KMS-11 (cell line): ENCODE results near the gene SLC48A1.
"Not testable (repeated sequence)": the region's sequence is repeated elsewhere in the genome, so short reads cannot be mapped to it uniquely, and the experiment has no call there.

Experiments used
- H2AFZ ChIP-seq: fragments of 200-600 bp; sonication (generic); 2 replicates; pipeline ENCODE4 v1.6.1; 2016; ENCODE audit warnings: antibody characterized with exemption, mixed run types, low read depth
- H3K27ac ChIP-seq: fragments of 200-600 bp; sonication (generic); 2 replicates; pipeline ENCODE4 v1.6.1; 2016; ENCODE audit warnings: mild to moderate bottlenecking, mixed run types
- H3K27me3 ChIP-seq: fragments of 200-600 bp; sonication (generic); 2 replicates; pipeline ENCODE4 v1.6.1; 2017; ENCODE audit warnings: mild to moderate bottlenecking, low read depth, mixed run types, moderate library complexity; ENCODE audit not compliant: insufficient read depth
- H3K36me3 ChIP-seq: fragments of 200-600 bp; sonication (generic); 2 replicates; pipeline ENCODE4 v1.6.1; 2017; ENCODE audit warnings: mild to moderate bottlenecking, mixed run types; ENCODE audit not compliant: insufficient read depth
- H3K4me1 ChIP-seq: fragments of 200-600 bp; sonication (generic); 2 replicates; pipeline ENCODE4 v1.6.1; 2016; ENCODE audit warnings: mild to moderate bottlenecking, low read depth, mixed run types; ENCODE audit not compliant: poor library complexity, severe bottlenecking
- H3K4me2 ChIP-seq: fragments of 200-600 bp; sonication (generic); 2 replicates; pipeline ENCODE4 v1.7.0; 2016; ENCODE audit warnings: mild to moderate bottlenecking, mixed run types
- H3K4me3 ChIP-seq: fragments of 200-600 bp; sonication (generic); IDR thresholded peaks from 2 replicates; pipeline ENCODE4 v1.6.1; 2017; ENCODE audit warnings: low read depth, low read length, mixed read lengths; ENCODE audit not compliant: insufficient read depth
- H3K79me2 ChIP-seq: fragments of 200-600 bp; sonication (generic); 2 replicates; pipeline ENCODE4 v1.6.1; 2016; ENCODE audit warnings: low read depth, mixed run types; ENCODE audit not compliant: insufficient read depth
- H3K9ac ChIP-seq: fragments of 200-600 bp; sonication (generic); 2 replicates; pipeline ENCODE4 v1.6.1; 2016; ENCODE audit warnings: mild to moderate bottlenecking, mixed run types
- H4K20me1 ChIP-seq: fragments of 200-600 bp; sonication (generic); 2 replicates; pipeline ENCODE4 v1.6.1; 2016; ENCODE audit warnings: mild to moderate bottlenecking, mixed run types; ENCODE audit not compliant: insufficient read depth
- CTCF ChIP-seq: fragments of 200-600 bp; sonication (generic); conservative IDR thresholded peaks from 2 replicates; pipeline ENCODE4 v1.6.1; 2017; ENCODE audit warnings: low read depth, mild to moderate bottlenecking, antibody characterized with exemption, low read length, moderate library complexity, mixed read lengths

SLC48A1 gene

GRCh38 chr12:47808050-47808449, 35.0 kb downstream of the SLC48A1 start:
- H3K36me3 ChIP-seq: no peaks in the 10 kb centered on the region; the same call in 1 of the 2 replicates
- H3K4me2 ChIP-seq: peak overlapping the region; percentile 95
- no peaks in the 10 kb centered on the region for H4K20me1 ChIP-seq
- peak overlapping the region; percentile 88 for H3K27ac ChIP-seq
- H3K9ac ChIP-seq: peak overlapping the region; percentile 54; the same call in 1 of the 2 replicates
- no peak for TF ChIP-seq CTCF
- no peak overlapping the region for H2AFZ ChIP-seq
- no peaks in the 10 kb centered on the region for H3K27me3 ChIP-seq
- H3K4me3 ChIP-seq: peak overlapping the region; percentile 4
- peaks cover 97% of the 10 kb centered on the region for H3K79me2 ChIP-seq
- peaks cover 92% of the 10 kb centered on the region for H3K4me1 ChIP-seq

- 0 out of 2 replicates have a peak, but pooled peaks have one; percentile 43 for TF ChIP-seq CTCF
- no peak overlapping the region for H2AFZ ChIP-seq
- H3K36me3 ChIP-seq: no peaks in the 10 kb centered on the region; the same call in 1 of the 2 replicates
- H4K20me1 ChIP-seq: no peaks in the 10 kb centered on the region
- no peaks in the 10 kb centered on the region for H3K27me3 ChIP-seq
- peaks cover 90% of the 10 kb centered on the region for H3K79me2 ChIP-seq
- H3K27ac ChIP-seq: peak overlapping the region; percentile 88
- peak overlapping the region; percentile 54; the same call in 1 of the 2 replicates for H3K9ac ChIP-seq
- peak overlapping the region; percentile 95 for H3K4me2 ChIP-seq
- H3K4me1 ChIP-seq: peaks cover 91% of the 10 kb centered on the region
- H3K4me3 ChIP-seq: no peak overlapping the region
Measured at GRCh38 chr12:47808574-47809365, 35.7 kb downstream of the SLC48A1 start.

- H3K4me1 ChIP-seq: peaks cover 90% of the 10 kb centered on the region
- H2AFZ ChIP-seq, H3K4me3 ChIP-seq, H3K27me3 ChIP-seq, H4K20me1 ChIP-seq, H3K36me3 ChIP-seq: not testable (repeated sequence)
- peak overlapping the region; percentile 88 for H3K27ac ChIP-seq
- H3K9ac ChIP-seq: peak overlapping the region; percentile 9; the same call in 1 of the 2 replicates
- H3K4me2 ChIP-seq: peak overlapping the region; percentile 95
- H3K79me2 ChIP-seq: peaks cover 88% of the 10 kb centered on the region
Measured at GRCh38 chr12:47809518-47809917, 36.5 kb downstream of the SLC48A1 start.

- peak overlapping the region; percentile 95 for H3K4me2 ChIP-seq
- H4K20me1 ChIP-seq: no peaks in the 10 kb centered on the region
- peak overlapping the region; percentile 9; the same call in 1 of the 2 replicates for H3K9ac ChIP-seq
- peaks cover 92% of the 10 kb centered on the region for H3K4me1 ChIP-seq
- no peak overlapping the region for H3K4me3 ChIP-seq
- no peak for TF ChIP-seq CTCF
- H3K36me3 ChIP-seq: no peaks in the 10 kb centered on the region; the same call in 1 of the 2 replicates
- H3K27me3 ChIP-seq: no peaks in the 10 kb centered on the region
- H3K27ac ChIP-seq: peak overlapping the region; percentile 88
- peaks cover 88% of the 10 kb centered on the region for H3K79me2 ChIP-seq
- H2AFZ ChIP-seq: no peak overlapping the region
Measured at GRCh38 chr12:47811072-47811396, 38.0 kb downstream of the SLC48A1 start.
